Esophagus muscularis mucosa (tissue), 4 donors: Measurements from ENCODE around the gene CANX.
"Not testable (repeated sequence)": the region's sequence is repeated elsewhere in the genome, so short reads cannot be mapped to it uniquely, and the experiment has no call there.

Experiments used
- CTCF ChIP-seq, 3 experiments: fragments of 200-600 bp in 2 of 3; fragments of 450-650 bp in 1 of 3; sonication (generic) in 2 of 3; IDR thresholded peaks; one replicate each; pipeline ENCODE4 v1.5.1; 2017 to 2019; ENCODE audit warnings: antibody characterized with exemption in 3 of 3, mild to moderate bottlenecking in 2 of 3, moderate library complexity in 1 of 3
- EP300 ChIP-seq: sonication (generic); formaldehyde crosslinking; IDR thresholded peaks from one replicate; pipeline ENCODE4 v1.6.1; 2017; ENCODE audit warnings: antibody characterized with exemption
- POLR2A ChIP-seq: fragments of 450-650 bp; IDR thresholded peaks from one replicate; pipeline ENCODE4 v1.6.1; 2017; ENCODE audit warnings: antibody characterized with exemption, moderate library complexity, mild to moderate bottlenecking, low read depth
- POLR2AphosphoS5 ChIP-seq, 2 donors: sonication (generic); formaldehyde crosslinking; IDR thresholded peaks; one replicate each; pipeline ENCODE4 v1.6.1; 2017; ENCODE audit warnings: antibody characterized with exemption in 2 of 2

GRCh38 chr5:179649166-179649703, 49.5 kb upstream of the CANX start:
- TF ChIP-seq CTCF (IDR thresholded peaks at IDR 0.05); POLR2AphosphoS5 (IDR thresholded peaks at IDR 0.05); POLR2A; EP300: not testable (repeated sequence)
